Measurements from ENCODE around the gene RSBN1L. TPM values are rescaled to one million over a fixed set of nuclear protein-coding genes. Genes with fewer than 3 reads are reported as not detected.
"Not testable (repeated sequence)": the region's sequence is repeated elsewhere in the genome, so short reads cannot be mapped to it uniquely, and the experiment has no call there.

The RSBN1L gene
- polyA plus RNA-seq, 1 experiment = 2.8 TPM

GRCh38 chr7:77710067-77710466, 13.8 kb downstream of the RSBN1L start:
- POLR2A ChIA-PET = no interaction called here
- H3K27me3 ChIP-seq (ENCODE audit: control insufficient read depth, insufficient read depth, low read length) = no peaks in the 10 kb centered on the region
- TF ChIP-seq CTCF (IDR thresholded peaks at IDR 0.05; ENCODE audit: insufficient read depth, low read depth, low read length) = no peak
- H3K36me3 ChIP-seq (ENCODE audit: control insufficient read depth, insufficient read depth, low read length) = no peaks in the 10 kb centered on the region
- H3K4me3 ChIP-seq (ENCODE audit: low read depth, low read length) = no peak overlapping the region
- CTCF ChIA-PET = no interaction called here
- no peak for DNase-seq (ENCODE audit: low read depth)

DNA sequence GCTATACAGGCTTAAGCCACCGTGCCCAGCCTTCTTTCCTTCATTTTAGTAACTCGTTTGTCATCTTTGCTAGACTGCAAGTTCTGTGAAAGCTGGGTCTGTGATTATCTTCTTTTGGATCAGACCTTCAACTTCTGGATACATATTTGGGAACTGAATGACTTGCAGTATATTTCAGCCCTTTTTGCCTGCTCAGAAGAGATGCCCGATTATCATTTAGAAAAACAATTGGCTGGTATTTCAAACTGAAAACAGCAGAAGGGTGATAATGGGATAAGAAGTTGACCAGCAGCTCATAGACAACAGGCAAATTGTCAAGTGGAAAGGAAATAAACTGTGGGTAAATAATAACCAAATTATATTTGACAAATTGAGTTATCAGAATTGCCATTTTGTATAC, 14.6 kb downstream of the RSBN1L start:
- H3K27me3 ChIP-seq (ENCODE audit: control insufficient read depth, insufficient read depth, low read length) = no peaks in the 10 kb centered on the region
- no peak for DNase-seq (ENCODE audit: low read depth)
- ChIA-PET POLR2A (no interaction called here), CTCF (no interaction called here)
- TF ChIP-seq CTCF (IDR thresholded peaks at IDR 0.05; ENCODE audit: insufficient read depth, low read depth, low read length) = no peak
- H3K36me3 ChIP-seq (ENCODE audit: control insufficient read depth, insufficient read depth, low read length) = no peaks in the 10 kb centered on the region
- no peak overlapping the region for H3K4me3 ChIP-seq (ENCODE audit: low read depth, low read length)

- no peak overlapping the region for H3K4me3 ChIP-seq (ENCODE audit: low read depth, low read length)
- no peaks in the 10 kb centered on the region for H3K36me3 ChIP-seq (ENCODE audit: control insufficient read depth, insufficient read depth, low read length)
- ChIA-PET POLR2A (no interaction called here), CTCF (interaction anchor here (0.5 kb wide), 1 partner anchor 9 kb away, joined by 3 read pairs; no protein-coding TSS in a partner anchor)
- no peak for TF ChIP-seq CTCF (IDR thresholded peaks at IDR 0.05; ENCODE audit: insufficient read depth, low read depth, low read length)
- DNase-seq (ENCODE audit: low read depth) = no peak
- no peaks in the 10 kb centered on the region for H3K27me3 ChIP-seq (ENCODE audit: control insufficient read depth, insufficient read depth, low read length)
Observed at GRCh38 chr7:77714195-77714594, 17.9 kb downstream of the RSBN1L start.

GRCh38 chr7:77714931-77715330, 18.7 kb downstream of the RSBN1L start:
- H3K36me3 ChIP-seq (ENCODE audit: control insufficient read depth, insufficient read depth, low read length); POLR2A ChIA-PET; CTCF ChIA-PET; H3K27me3 ChIP-seq (ENCODE audit: control insufficient read depth, insufficient read depth, low read length); H3K4me3 ChIP-seq (ENCODE audit: low read depth, low read length); DNase-seq (ENCODE audit: low read depth): not testable (repeated sequence)

- H3K27me3 ChIP-seq (ENCODE audit: control insufficient read depth, insufficient read depth, low read length) = no peaks in the 10 kb centered on the region
- H3K4me3 ChIP-seq (ENCODE audit: low read depth, low read length) = no peak overlapping the region
- no peak for TF ChIP-seq CTCF (IDR thresholded peaks at IDR 0.05; ENCODE audit: insufficient read depth, low read depth, low read length)
- CTCF ChIA-PET = interaction anchor here (1.1 to 2.5 kb wide), 2 partner anchors 14 to 43 kb away, joined by 3 to 6 read pairs; no protein-coding TSS in a partner anchor
- H3K36me3 ChIP-seq (ENCODE audit: control insufficient read depth, insufficient read depth, low read length) = no peaks in the 10 kb centered on the region
- DNase-seq (ENCODE audit: low read depth) = no peak
- POLR2A ChIA-PET = no interaction called here
Observed at GRCh38 chr7:77716804-77717203, 20.5 kb downstream of the RSBN1L start.

DNA sequence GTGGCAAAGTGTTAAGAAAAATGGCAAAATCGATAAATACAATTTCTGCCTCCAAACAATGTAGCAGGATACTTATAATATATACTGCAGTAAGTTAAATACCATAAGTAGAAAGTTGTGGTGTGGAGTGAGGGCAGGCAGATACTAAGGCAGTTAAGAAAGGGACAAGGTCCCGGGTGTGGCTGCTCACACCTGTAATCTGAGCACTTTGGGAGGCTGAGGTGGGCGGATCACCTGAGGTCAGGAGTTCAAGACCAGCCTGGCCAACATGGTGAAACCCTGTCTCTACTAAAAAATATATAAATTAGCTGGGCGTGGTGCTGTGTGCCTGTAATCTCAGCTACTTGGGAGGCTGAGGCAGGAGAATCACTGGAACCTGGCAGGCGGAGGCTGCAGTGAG, 21.3 kb downstream of the RSBN1L start:
- POLR2A ChIA-PET; H3K27me3 ChIP-seq (ENCODE audit: control insufficient read depth, insufficient read depth, low read length); H3K36me3 ChIP-seq (ENCODE audit: control insufficient read depth, insufficient read depth, low read length); H3K4me3 ChIP-seq (ENCODE audit: low read depth, low read length); DNase-seq (ENCODE audit: low read depth): not testable (repeated sequence)
- CTCF ChIA-PET = interaction anchor here (1.1 to 2.5 kb wide), 2 partner anchors 13 to 42 kb away, joined by 3 to 6 read pairs; no protein-coding TSS in a partner anchor
